ENCODE data around the gene IGSF1.

Gene IGSF1

GRCh38 chrX:131298036-131298435 lies 8.9 kb upstream of the IGSF1 start:
- no peak for TF ChIP-seq CTCF (IDR thresholded peaks at IDR 0.05; ENCODE audit: low read depth, low read length)

GRCh38 chrX:131289527-131289926 lies 421 bp upstream of the IGSF1 start:
- TF ChIP-seq CTCF (IDR thresholded peaks at IDR 0.05; ENCODE audit: low read depth, low read length): no peak

More at GRCh38 chrX:131298036-131298435, 8.9 kb upstream of the IGSF1 start:
- no peak for DNase-seq (ENCODE audit: extremely low read depth, low read depth)

GRCh38 chrX:131288188-131288587 lies 918 bp downstream of the IGSF1 start:
- DNase-seq (ENCODE audit: extremely low read depth, low read depth): no peak

More at GRCh38 chrX:131289527-131289926, 421 bp upstream of the IGSF1 start:
- DNase-seq (ENCODE audit: extremely low read depth, low read depth): no peak

DNA sequence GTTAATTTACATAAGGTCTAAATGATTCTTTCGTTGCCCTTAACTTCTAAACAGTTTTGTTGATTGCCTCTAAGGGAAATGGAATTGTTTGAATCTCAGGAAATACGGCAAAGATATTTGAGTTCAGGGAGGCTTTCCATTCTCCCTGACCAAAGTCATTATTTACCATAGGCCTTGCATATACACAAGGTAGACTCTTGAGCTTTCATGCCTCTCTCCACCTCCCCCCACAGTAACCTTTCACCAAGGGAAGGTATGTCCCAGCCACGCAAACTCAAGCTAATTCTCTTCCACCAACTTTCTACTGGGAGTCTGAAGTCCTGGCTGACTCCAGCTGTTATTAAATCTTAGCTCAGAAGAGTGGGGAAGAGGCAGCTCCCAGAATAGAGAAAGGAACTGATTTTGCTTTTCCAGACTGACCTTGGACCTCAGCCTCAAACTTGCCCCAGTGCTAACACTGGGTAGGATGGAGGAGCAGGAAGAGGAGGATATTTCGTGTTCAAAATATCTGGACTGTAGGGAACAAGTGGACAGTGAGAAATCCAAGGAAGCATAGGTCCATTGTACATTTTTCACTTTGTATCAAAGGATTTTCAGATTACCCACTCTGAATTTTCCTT lies 1.4 kb downstream of the IGSF1 start:
- no peak for TF ChIP-seq CTCF (IDR thresholded peaks at IDR 0.05; ENCODE audit: low read depth, low read length)
- DNase-seq (ENCODE audit: extremely low read depth, low read depth): no peak

More at GRCh38 chrX:131288188-131288587, 918 bp downstream of the IGSF1 start:
- no peak for TF ChIP-seq CTCF (IDR thresholded peaks at IDR 0.05; ENCODE audit: low read depth, low read length)

DNA sequence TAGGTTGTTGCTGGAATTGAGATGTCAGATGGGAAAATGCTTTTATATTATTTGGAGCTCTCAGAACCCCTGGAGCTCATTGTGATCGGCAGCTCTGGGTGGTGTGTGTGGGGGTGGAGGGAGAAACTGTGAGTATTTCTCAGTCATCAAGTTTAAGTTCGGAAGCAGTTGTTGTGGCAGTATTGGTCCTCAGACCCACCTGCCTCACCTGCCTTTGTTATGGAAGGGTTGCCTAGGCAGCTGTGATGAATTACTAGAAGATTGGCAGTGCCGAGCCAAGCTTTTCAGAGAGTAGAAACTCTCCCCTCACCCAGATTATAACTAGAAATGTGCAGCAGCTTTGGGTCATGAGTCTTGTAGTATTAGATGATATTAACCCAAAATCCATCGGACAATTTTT lies 9.5 kb downstream of the IGSF1 start:
- TF ChIP-seq CTCF (IDR thresholded peaks at IDR 0.05; ENCODE audit: low read depth, low read length): no peak
- no peak for DNase-seq (ENCODE audit: extremely low read depth, low read depth)

- DNase-seq (ENCODE audit: extremely low read depth, low read depth): no peak
- TF ChIP-seq CTCF (IDR thresholded peaks at IDR 0.05; ENCODE audit: low read depth, low read length): no peak
Observed at GRCh38 chrX:131279197-131279596, 9.9 kb downstream of the IGSF1 start.

GRCh38 chrX:131277543-131278136 lies 11.5 kb downstream of the IGSF1 start:
- no peak for TF ChIP-seq CTCF (IDR thresholded peaks at IDR 0.05; ENCODE audit: low read depth, low read length)
- no peak for DNase-seq (ENCODE audit: extremely low read depth, low read depth)
